ENCODE measurements around the gene FUT6.
A peak's percentile ranks its signal among the peaks of the same experiment; 100 is the strongest.
"Not testable (repeated sequence)": the region's sequence is repeated elsewhere in the genome, so short reads cannot be mapped to it uniquely, and the experiment has no call there.

The FUT6 gene

DNA sequence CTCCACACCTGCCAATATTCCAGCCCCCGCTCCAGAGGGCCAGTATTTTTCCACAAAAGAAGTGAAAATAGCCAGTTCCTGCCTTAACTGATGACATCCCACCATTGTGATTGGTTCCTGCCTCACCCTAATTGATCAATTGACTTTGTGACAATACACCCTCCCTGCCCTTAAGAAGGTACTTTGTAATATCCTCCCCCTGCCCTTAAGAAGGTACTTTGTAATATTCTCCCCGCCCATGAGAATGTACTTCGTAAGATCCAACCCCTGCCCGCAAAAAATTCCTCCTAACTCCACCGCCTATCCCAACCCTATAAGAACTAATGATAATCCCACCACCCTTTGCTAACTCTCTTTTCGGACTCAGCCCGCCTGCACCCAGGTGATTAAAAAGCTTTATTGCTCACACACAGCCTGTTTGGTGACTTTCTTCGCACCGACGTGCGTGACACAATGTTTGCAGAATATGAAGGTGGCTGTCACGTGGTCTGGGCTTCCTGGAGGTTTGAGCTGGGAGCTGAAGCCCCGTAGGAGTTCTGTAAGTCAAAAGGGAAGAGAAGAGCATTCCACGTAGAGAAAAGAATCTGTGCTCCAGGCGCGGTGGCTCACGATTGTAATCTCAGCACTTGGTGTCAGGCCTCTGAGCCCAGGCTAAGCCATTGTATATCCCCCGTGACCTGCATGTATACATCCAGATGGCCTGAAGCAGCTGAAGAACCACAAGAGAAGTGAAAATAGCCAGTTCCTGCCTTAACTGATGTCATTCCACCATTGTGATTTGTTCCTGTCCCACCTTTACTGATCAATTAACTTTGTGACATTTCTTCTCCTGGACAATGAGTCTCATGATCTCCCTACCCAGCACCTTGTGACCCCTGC lies 17.9 kb upstream of the FUT6 start:
- no peak for DNase-seq (ENCODE audit: extremely low read depth in 1 of 2, low read depth in 1 of 2)

DNA sequence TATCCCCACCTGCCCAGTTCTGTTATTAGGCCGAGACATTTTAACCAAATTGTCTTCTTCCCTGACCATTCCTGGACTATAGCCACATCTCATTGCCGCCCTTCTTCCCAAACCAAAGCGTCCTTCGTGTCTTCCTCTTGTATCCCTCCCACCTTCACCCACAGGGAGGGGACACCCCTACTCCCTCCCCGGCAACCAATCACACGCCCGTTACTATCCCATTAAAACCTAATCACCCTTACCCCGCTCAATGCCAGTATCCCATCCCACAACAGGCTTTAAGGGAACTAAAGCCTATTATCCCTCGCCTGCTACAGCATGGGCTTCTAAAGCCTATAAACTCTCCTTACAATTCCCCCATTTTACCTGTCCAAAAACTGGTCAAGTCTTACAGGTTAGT lies 15.6 kb upstream of the FUT6 start:
- not testable (repeated sequence) for DNase-seq (ENCODE audit: extremely low read depth in 1 of 2, low read depth in 1 of 2)

DNA sequence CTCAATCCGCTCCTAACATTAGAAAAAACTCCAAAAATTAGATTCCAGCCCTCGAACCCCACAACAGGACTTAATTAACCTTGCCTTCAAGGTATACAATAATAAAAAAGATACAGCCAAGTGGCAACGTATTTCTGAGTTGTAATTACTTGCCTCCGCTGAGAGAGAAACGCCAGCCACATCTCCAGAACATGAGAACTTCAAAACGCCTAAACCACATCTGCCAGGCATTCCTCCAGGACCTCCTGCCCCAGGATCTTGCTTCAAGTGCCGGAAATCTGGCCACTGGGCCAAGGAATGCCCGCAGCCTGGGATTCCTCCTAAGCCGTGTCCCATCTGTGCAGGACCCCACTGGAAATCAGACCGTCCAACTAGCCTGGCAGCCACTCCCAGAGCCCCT lies 14.6 kb upstream of the FUT6 start:
- DNase-seq (ENCODE audit: extremely low read depth in 1 of 2, low read depth in 1 of 2), result not testable (repeated sequence)

DNA sequence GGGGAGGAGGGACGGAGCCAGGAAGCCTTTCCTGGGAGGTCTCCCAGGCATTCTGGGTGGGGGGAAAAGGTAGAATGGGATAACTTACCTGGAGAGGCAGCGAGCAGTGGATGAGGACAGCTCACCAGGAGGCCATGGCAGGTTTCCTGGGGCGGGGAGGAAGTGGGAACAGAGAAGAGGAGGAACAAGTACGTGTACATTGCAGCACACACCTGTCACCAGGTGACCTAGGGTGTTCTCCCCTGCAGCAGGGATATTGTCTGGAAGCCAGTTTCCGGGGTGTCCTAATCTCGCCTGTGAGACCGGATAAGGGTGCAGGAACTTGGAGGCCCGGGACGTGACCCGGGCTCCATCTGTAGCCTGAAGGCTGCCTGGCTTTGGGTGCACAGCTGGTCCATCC lies 11.8 kb upstream of the FUT6 start, which contains the start of gene FUT3:
Gene FUT3, minus strand, starts transcription at position 148 of the 400 bp plus-strand sequence.
- no peak for DNase-seq (ENCODE audit: extremely low read depth in 1 of 2, low read depth in 1 of 2)

DNA sequence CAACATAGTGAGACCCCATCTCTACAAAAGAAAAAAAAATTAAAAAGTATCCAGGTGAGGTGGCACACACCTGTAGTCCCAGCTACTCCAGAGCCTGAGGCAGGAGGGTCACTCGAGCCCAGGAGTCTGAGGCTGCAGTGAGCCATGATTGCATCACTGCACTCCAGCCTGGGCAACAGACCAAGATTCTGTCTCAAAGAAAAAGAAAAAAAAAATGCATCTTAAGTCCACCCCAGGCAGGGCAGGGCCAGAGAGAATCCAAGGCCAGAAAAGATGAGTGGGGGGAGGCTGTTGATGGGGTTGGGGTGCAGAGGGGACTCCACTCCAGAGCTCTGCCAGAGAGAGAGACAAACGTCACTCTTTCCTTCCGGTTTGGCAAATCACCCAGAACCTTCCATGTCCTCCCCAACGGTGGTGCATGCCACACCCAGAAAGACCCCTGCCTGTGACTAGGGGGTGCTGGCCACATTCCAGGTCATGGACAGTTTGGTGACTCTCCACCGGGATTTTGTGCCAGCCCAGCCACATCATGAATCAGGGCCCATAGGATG lies 11.3 kb upstream of the FUT6 start:
- no peak for DNase-seq (ENCODE audit: extremely low read depth in 1 of 2, low read depth in 1 of 2)

DNA sequence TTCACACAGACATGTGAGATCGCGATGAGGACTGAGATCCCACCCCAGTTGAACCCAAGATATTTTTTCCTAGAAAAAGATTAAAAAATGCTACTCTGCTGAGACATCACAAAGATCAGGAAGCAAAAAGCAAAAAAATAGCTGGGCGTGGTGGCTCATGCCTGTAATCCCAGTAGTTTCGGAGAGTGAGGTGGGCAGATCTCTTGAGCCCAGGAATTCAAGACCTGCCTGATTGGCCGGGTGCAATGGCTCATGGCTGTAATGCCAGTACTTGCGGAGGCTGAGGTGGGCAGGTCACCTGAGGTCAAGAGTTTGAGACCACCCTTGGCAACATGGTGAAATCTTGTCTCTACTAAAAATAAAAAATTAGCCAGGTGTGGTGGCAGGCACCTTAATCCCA lies 10.7 kb upstream of the FUT6 start:
- DNase-seq (ENCODE audit: extremely low read depth in 1 of 2, low read depth in 1 of 2), result no peak

DNA sequence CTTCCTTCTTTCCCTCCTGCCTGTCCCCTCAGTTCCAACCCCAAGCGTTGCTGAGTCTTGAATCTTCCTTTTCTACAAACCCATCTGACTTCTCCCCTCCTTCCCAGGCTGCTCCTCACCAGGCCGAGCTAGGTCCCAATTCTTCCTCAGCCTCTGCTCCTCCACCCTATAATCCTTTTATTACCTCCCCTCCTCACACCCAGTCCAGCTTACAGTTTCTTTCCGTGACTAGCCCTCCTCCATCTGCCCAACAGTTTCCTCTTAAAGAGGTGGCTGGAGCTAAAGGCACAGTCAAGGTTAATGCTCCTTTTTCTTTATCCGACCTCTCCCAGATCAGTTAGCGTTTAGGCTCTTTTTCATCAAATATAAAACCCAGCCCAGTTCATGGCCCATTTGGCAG lies 9.1 kb upstream of the FUT6 start:
- DNase-seq (ENCODE audit: extremely low read depth in 1 of 2, low read depth in 1 of 2), result not testable (repeated sequence)

DNA sequence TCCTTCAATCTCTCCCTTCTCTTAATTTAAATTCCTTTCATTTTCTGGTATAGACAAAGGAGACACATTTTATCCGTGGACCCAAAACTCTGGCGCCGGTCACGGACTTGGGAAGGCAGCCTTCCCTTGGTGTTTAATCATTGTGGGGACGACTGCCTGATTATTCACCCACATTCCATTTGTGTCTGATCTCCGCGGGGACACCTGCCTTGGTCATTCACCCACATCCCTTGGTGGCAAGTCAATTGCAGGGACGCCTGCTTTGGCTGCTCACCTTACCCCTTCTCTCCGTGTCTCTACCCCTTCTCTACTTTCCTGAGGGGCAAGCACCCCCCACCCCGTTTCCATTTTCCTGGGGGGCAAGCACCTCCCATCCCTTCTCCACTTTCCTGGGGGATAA lies 8.3 kb upstream of the FUT6 start:
- not testable (repeated sequence) for DNase-seq (ENCODE audit: extremely low read depth in 1 of 2, low read depth in 1 of 2)

DNA sequence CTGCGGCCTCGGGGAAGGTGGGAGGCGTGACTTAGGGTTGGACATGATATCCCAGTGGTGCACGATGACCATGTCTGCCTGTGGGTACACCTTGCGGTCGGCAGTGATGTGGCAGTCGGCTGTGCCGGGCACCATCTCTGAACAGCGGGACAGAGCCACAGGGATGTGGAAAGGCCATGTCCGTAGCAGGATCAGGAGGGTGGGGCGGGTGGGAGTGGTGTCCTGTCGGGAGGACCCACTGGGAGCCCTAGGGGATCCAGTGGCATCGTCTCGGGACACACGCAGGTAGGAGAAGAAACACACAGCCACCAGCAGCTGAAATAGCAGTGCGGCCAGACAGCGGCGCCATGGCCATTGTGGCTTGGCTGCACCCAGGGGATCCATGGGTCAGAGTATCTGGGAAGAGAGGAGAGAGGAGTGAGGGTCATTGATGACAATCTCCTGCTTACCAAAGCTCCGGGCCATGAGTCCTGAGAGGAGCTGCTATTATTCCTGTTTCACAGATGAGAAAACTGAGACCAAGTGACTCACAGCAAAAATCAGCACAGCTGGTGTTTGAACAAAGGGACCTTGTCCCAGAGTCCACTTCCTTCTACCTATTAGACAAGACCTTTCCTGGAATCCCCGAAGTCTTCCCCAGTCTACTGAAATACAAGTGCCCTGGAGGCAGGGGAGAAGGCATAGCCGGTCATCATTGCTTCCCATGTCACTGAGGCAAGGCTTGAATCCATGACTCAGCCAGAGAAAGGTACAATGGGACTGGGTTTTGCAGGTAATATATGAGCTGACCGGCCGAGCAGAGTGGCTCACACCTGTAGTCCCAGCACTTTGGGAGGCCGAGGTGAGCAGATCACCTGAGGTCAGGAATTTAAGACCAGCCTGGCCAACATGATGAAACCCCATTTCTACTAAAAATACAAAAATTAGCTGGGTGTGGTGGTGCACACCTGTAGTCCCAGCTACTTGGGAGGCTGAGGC lies 5.2 kb upstream of the FUT6 start:
- DNase-seq (ENCODE audit: extremely low read depth in 1 of 2, low read depth in 1 of 2), result no peak

DNA sequence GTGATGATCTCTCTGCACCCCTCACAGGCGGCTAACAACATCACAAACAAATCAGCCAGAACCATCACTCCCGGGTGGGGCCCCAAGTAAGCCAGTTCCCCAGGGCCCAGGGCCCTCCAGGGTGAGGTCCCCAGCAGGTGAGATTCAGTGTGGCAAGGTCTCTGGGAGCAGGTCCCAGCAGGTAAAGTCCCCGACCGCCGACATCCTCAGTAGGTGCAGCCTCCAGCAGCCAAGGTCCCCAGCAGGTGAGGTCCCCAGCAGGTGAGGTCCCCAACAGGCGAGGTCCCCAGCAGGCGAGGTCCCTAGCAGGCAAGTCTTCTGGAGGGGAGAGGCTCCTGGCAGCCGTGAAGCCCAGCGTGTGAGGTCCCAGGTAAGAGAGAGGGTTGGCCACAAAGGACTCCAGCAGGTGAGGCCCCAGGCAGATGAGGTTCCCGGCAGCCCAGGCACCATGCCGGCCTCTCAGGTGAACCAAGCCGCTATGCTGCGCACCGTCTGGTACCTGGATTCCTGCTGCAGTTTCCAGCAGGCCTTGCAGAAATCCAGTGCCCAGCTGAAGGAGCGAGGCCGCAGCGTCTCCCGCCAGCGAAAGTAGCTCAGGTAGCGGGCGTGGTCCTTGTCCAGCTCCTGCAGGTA lies 3.9 kb upstream of the FUT6 start:
- no peak for DNase-seq (ENCODE audit: extremely low read depth in 1 of 2, low read depth in 1 of 2)

DNA sequence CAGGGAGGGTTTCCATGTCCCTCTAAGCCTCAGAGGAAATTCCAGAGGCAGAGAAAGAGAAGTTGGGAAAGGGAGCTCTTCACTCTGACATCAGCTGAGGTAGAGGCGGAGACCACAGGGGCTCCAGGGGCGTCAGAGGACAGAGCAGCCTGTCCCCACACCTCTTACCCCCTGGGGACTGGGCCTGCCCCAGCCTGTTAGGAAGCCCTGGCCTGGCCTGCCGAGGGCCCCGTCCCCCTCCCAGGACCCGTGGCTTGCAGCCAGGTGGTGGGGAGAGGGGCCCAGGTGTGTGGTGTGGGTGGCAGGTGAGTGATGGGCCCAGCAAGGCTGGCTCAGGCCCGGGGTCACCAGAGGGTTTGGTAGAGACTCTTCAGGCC lies 2.2 kb upstream of the FUT6 start:
- DNase-seq (ENCODE audit: extremely low read depth in 1 of 2, low read depth in 1 of 2), result not testable (repeated sequence)

DNA sequence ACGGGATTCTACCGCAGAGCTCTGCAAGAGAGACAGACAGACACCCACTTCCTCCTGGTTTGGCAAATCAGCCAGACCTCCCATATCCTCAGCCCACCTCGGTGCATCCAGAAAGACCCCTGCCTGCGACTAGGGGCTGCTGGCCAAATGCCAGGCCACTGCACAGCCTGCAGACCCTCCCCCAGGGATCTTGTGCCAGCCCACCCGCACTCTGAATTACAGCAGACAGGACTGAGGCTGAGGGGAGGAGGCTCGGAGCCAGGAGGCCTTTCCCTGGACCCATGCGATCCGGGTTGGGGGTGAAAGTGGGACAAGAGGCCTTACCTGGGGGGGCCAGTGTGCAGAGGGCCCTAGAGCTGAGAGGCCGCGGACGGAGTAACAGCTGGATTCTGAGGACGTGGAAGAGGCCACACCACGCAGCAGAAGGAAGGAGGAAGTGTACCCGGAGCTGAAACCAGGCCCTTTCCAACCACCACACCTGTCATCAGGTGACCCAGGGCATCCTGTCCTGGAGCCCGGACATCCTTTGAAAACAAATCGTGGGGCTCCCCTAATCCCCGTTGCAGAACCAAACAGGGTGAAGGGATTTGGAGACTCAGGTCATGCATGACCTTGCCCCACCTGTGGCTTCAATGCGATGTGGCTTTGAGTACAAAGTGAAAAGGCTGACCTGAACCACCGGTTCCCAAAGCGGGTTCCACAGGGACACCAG lies 993 bp downstream of the FUT6 start:
- DNase-seq (ENCODE audit: extremely low read depth in 1 of 2, low read depth in 1 of 2), result no peak

DNA sequence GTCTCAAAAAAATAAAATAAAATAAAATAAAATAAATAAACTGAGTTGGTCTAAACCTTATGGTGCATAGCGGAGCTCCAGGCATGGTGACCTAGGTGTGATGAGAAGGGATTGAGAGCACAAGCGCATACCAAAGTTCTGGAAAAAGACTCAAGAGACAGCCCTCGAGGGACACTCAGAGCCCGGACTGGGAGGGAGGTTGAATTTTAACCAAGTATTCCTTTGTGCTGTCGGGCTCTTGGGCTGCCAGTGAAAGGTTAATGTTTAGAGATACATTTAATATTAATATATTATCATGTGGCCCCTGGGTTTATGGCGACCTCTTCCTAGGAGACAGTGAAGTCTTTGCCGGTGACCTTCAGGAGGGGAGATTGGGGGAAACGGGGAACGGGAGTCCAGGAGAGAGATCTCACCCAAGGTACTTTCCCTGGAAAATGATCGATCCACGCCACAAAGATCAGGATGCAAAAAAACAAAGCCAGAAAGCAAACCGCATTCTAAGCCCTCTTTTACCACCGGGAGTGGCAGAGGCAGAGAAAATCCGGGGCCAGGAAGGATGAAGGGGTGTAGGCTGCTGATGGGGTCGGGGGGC lies 1.6 kb downstream of the FUT6 start:
- no peak for DNase-seq (ENCODE audit: extremely low read depth in 1 of 2, low read depth in 1 of 2)

DNA sequence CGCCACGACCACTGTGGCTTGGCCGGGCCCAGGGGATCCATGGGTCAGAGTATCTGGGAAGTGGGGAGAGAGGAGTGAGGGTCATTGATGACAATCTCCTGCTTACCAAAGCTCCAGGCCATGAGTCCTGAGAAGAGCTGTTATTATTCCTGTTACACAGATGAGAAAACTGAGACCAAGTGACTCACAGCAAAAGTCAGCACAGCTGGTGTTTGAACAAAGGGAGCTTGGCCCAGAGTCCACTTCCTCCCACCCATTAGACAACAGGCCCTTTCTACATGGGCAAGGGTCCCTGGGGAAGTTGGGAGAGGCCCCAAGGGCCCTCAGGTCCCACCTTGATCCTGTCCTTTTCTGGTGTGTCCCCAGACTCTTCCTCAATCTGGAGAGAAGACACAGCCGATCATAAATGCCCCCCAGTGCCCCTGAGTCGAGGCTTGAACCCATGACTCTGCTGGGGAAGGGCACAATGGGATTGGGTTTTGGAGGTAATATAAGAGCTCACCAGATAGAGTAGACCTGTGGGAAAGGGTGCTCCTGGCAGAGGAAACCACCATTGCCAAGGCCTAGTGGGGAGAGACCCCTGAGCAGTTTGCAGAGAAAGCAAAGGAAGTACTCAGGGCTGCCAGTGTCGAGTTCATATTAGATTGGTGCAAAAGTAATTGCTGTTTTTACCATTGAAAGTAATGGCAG lies 6.8 kb downstream of the FUT6 start:
- no peak for DNase-seq (ENCODE audit: extremely low read depth in 1 of 2, low read depth in 1 of 2)

DNA sequence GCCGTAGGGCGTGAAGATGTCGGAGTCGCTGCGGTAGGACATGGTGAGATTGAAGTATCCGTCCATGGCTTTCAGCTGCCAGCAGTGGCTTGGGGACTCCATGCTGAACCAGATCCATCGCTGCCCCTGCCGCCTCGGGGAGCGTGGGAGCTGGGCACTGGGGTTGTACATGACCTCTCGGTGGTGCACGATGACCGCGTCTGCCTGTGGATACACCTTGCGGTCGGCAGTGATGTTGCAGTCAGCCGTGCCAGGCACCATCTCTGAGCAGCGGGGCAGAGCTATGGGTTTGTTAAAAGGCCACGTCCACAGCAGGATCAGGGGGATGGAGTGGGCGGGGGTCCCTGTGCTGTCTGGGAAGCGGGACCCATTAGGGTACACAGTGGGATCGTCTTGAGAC lies 7.4 kb downstream of the FUT6 start:
- DNase-seq (ENCODE audit: extremely low read depth in 1 of 2, low read depth in 1 of 2), result no peak

DNA sequence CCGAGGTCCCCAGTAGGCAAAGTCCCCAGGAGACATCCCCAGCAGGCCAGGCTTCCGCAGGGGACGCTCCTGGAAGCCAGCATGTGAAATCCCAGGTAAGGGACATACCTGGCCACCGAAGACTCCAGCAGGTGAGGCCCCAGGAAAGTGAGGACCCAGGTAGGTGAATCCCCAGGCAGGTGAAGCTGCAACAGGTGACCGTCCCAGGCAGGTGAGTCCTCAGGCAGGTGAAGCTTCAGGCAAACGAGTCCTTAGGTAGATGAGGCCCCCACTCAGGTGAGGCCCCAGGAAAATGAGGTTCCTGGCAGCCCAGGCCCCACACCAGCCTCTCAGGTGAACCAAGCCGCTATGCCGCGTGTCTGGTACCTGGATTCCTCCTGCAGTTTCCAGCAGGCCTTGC lies 8.3 kb downstream of the FUT6 start:
- no peak for DNase-seq (ENCODE audit: extremely low read depth in 1 of 2, low read depth in 1 of 2)

DNA sequence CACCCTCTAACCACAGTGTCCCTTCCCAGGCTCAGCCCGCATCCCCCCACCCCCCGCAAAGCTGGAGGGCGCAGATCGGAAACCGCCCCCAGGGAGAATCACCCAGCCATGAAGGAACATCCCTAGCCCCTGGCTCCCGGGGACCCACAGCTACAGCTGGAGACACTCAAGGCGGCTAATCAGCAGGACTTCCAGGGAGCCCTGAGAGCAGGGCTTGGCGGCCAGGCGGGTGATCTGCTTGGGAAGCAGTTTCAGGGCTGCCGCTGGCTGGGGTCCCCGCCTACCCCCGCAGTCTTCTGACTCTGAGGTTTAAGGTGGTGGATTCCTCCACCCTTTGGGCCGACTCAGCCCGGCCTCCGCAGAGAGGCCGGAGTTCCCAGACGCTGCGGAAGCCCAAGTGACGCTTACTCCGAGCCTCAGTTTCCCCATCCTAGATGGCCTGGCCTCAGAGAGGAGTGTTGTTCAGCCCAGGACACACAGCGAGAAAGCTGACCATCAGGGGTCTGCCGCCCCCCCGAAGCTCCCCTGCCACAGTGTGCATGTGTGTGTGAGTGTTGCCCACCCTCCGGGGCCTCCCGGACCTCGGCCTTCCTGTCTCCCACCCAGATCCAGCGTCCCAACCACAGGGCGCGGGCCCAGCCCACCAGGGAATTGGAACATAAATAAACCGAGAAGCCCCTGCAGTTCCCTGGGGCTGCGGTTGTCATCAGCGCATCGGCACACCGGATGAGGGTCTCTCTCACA lies 9.8 kb downstream of the FUT6 start:
- no peak for DNase-seq (ENCODE audit: extremely low read depth in 1 of 2, low read depth in 1 of 2)

DNA sequence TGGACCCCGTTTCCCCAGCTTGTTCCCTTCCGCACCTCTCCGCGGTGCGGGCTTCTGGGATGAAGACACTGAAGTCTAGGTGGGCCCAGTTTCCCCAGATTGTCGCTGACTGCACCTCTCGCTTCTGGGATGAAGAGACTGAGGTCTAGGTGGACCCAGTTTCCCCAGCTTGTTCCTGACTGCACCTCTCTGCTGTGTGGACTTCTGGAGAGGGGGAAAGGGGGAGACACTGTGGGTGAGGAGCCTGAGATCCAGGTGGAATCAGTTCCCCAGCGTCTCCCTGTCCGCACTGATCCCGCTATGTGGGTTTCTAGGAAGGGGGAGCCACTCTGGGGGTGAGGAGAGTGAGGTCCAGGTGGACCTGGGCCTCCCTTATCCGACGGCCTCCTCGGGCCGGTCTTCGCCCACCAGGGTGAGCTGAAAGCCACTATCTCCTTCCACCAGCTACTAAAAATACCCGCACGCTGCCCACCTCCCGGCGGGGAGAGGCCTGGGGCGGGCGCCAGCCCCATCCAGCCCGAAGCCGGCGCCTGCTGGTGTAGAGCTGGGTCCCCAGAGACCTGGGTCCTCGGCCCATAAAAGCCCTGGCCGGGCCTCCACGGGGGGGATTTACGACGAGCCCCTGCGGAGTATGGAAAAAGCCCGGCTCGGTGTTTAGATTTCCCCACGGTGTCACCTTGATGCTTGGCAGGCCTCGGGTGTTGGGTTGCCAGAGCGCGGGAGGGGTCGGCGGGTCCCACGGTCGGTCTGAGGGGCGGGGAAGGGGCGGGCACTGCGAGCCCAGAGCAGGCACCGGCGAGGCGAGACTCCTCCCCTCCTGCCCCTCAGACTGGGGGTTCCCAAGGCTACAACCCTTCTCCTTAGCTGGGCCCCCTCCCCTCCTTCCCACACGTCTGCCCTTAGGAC lies 10.6 kb downstream of the FUT6 start:
- peak in 1 of 2 donors; percentile 30 for DNase-seq (ENCODE audit: extremely low read depth in 1 of 2, low read depth in 1 of 2)

Data from stimulated activated CD8-positive, alpha-beta memory T cell treated with anti-CD3 and anti-CD28 coated beads, Interleukin-7, amount 100 ng/mL, for 48 hours (primary cell).